Measurements from ENCODE around the gene ASCC2.

Gene ASCC2

GRCh38 chr22:29816128-29816527 is 21.9 kb downstream of the ASCC2 start:
- DNase-seq, result no peak

DNA sequence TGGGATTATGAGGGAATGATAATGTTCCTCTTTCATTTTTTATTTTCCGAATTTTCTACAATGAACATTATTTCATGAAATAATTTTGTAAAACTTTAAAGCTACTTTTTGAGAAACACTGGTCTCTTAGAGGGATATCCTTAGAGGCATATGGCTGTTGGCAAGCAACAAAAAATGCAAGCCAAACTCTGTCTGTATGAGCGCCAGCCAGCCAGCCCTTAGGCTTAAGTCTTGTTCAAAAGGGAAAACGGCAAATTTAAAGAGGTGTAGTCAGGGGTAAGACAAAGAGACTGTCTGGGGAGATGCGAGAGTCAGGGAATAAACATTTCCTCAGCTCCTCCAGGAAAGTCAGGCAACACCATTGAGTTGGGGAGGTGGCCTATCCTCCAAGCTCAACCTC is 22.5 kb downstream of the ASCC2 start:
- DNase-seq, result no peak

GRCh38 chr22:29814003-29814402 is 24.1 kb downstream of the ASCC2 start:
- DNase-seq, result no peak

GRCh38 chr22:29813563-29813962 is 24.5 kb downstream of the ASCC2 start:
- no peak for DNase-seq

GRCh38 chr22:29813126-29813525 is 24.9 kb downstream of the ASCC2 start:
- no peak for DNase-seq

- DNase-seq, result no peak
Observed at GRCh38 chr22:29811377-29811776, 26.7 kb downstream of the ASCC2 start.

- DNase-seq, result no peak
Observed at GRCh38 chr22:29810216-29810615, 27.9 kb downstream of the ASCC2 start.

GRCh38 chr22:29806196-29806595 is 31.9 kb downstream of the ASCC2 start:
- DNase-seq, result no peak

- DNase-seq, result no peak
Observed at GRCh38 chr22:29804985-29805384, 33.1 kb downstream of the ASCC2 start.

DNA sequence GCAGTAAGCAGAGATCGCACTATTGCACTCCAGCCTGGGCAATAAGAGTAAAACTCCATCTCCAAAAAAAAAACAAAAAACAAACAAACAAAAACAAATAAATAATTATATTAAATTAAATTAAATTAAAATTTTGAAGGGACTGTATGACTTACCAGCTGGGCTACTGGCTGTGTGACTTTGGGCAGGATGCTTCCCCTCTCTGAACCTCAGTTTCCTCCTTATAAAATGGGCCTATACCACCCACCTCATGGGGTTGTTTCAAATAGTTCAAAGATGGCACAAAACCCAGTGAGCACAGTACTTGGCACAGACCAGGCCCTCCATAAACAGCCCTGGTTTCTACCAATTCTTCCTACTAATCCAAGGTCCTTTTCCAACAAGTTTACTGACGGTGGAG is 34.9 kb downstream of the ASCC2 start:
- DNase-seq, result no peak

DNA sequence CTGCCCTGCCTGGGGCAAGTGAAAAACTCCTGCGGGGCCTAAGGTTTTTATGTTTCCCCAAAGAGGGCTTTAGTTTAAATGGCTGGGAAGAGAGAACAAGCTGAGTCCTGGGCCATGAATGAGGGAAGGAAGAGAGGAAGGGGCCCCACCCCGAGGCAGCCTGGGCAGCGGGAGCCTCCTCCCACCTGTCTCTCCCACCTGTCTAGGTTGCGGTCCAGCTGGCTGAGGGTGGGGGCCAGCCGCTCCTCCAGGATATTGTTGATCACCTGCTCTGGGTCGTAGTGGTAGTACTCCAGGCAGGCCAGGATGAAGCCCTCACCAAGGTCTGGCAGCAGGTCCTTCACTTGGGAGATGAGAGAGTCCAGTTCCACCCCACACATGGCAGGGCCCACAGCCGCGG is 36.3 kb downstream of the ASCC2 start:
- DNase-seq, result no peak

GRCh38 chr22:29801153-29801552 is 36.9 kb downstream of the ASCC2 start:
- DNase-seq, result no peak

GRCh38 chr22:29799217-29799680 is 38.8 kb downstream of the ASCC2 start:
- no peak for DNase-seq

- no peak for DNase-seq
Observed at GRCh38 chr22:29798801-29799200, 39.3 kb downstream of the ASCC2 start.

GRCh38 chr22:29798318-29798717 is 39.8 kb downstream of the ASCC2 start:
- DNase-seq, result no peak

DNA sequence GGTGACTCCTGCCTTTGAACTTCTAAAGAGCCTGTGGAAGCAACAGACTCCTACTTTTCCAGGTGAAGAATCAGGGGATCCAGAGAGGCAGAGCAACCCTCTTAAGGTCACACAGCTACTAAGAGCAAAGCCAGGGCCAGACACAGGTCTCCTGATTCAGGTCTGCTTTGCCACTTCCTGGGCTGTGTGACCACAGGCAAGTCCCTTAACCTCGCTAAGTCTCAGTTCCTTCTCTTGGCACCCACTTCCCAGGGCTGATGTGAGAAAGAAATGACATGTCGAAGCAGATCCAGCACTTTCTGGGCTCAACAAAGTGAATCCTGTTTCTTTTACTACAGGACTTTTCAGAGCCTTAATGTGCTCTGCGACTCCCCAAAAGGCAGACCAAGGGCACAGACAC is 40.7 kb downstream of the ASCC2 start:
- DNase-seq, result no peak

- DNase-seq, result no peak
Observed at GRCh38 chr22:29795663-29796062, 42.4 kb downstream of the ASCC2 start.

DNA sequence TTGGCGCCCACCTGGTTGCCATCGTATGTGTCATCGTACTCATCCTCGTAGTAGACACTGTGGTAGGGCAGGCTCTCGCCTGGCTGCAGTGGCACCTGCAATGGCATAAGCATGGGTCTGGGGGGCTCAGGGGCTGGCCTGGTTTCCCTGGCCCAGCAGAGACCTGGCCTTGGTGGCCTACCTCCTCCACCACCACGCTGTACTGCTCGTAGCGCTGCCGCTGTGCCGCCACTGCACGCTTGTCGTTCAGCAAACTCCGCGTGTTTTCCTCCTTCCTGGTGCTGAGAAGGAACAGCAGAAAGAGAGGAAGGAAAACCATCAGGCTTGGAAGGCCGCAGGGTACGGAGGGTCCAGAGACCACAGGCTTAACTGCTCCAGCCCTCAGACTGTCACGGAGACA is 44.7 kb downstream of the ASCC2 start:
- no peak for DNase-seq

DNA sequence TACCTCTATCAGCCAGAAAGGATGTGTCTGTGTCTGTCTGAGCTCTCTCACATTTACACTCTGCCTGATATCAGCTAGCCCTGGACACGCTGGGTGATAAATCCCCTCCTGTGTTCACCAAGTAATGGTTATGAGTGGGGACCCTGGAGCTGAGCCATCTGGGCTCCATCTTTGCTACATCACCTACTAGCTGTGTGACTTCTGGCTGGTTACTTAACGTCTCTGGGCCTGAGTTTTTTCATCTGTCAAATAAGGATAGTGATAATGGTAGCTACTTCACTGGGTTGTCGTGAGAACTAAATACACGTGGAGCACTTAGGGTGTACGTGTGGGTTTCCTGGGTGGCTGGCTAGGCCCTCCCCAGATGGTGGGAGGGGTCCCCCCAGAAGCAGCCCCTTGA is 48.0 kb downstream of the ASCC2 start:
- no peak for DNase-seq

GRCh38 chr22:29788339-29789279 is 49.5 kb downstream of the ASCC2 start:
- DNase-seq, result no peak

DNA sequence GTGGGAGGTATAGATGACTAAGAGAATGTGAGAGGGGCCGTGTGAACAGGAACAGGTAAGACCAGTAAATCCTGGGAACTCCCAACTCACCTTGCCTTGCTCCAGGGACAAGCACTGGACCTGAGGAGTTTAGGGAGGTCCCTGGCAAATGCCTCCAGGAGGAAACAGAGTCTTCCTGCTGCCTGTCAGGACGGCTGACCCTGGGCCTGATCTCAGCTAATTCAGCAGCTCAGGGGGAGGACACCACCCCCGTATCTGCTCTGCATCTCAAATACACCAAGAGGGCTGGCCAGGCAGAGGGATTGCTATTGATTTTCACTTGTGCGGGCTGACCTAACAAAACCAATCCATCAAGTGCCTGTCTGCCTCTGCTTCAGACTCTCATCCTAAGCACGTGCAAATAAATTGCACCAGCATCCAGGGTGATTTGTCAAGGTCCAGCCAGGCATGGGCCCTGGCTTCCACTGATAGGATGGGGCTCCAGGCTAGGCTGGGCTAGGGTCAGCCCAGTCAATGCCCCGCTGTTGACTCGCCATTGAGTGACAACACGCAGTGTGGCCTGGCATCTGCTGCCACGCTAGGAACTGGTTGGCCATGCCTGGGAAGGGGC is 50.6 kb downstream of the ASCC2 start:
- no peak for DNase-seq

GRCh38 chr22:29786031-29786430 is 52.0 kb downstream of the ASCC2 start:
- no peak for DNase-seq

DNA sequence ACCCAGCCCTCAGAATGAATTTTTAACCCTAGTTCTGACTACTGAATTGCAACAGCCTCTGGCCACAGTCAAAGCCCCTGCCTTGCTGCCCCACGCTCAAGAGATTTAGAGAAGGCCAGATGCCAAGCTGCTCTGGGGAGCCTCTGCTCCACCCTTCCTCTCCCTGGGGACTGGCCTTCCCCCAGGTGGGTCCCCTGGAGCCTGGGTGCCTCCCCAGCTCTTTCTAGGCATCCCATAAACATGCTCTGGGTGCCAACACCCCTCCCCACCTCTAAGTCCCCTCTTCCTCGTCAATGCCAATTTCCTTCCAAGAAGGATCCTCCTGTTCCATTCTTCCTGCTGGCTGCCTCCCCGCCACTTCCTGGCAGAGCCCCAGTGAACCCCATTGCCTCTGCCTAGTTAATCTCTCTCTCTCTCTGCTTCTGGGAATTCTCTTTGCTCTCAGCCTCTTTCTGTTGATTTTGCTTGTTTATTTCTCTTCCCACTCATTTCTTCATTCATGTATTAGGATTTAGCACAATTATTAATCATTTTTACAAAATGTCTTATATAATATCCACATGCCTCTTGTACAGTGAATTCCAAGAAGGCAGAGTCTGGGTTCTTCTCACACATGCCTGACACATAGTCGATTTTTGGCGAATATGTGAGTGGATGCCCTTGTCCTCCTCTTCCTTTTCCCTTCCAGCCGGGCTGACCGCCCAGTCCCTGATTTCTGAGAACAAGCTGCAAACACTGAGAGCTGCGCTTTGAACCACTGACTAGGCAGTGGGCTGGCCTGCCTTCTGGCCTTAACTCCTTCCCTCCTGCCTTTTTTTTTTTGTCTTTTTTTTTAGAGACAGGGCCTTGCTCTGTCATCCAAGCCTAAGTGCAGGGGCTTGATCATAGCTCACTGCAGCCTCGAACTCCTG is 53.4 kb downstream of the ASCC2 start:
- DNase-seq, result no peak

Data from stimulated activated CD4-positive, alpha-beta T cell treated with anti-CD3 and anti-CD28 coated beads, Interleukin-15, amount 100 ng/mL, for 24 hours (primary cell).